ENCODE results near the gene TEAD4.

TEAD4 gene

DNA sequence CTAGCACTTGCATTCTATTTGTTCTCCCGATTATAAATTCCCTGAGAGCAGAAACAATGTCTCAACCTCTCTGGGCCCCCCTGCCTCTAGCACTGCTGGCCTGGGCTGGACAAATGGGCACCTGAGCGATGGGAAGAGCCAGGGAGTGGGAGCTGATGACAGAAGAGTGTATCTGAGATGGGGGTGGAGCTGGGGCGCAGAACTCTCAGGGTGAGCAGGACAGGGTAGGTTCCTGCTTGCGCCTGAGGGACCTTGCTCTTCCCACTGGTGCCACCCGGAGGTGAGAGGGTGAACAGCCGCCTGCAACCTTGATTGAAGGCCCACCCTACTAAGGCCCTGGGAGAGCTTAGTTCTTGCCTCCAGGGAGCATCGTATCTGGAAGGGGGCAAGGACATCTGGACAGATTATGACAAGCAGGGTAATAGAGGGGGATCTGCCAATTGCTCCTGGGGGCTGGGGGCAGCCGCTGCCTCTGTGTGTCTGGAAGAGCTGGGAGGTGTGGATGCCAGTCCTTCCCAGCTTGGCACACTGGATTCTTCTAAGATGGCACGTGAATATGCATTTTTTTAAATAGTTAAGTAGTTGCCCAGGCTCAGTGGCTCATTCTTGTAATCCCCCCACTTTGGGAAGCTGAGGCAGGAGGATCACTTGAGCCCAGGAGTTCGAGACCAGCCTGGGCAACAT is 75.0 kb downstream of the TEAD4 start:
- TF ChIP-seq CTCF (IDR thresholded peaks at IDR 0.05; ENCODE audit: borderline replicate concordance, extremely low read depth, low read length, poor library complexity, severe bottlenecking) = peak; percentile 83
- TF ChIP-seq EZH2 (IDR thresholded peaks at IDR 0.05; ENCODE audit: borderline replicate concordance, low read depth, low read length, severe bottlenecking) = no peak
- Histone ChIP-seq H3K36me3 (ENCODE audit: insufficient read depth, low read length) (no peaks in the 10 kb centered on the region), H3K9me3 (ENCODE audit: insufficient read depth, low read length, severe bottlenecking) (no peaks in the 10 kb centered on the region), H3K4me2 (ENCODE audit: insufficient read depth, low read length) (no peak overlapping the region), H3K27me3 (ENCODE audit: insufficient read depth, low read length, poor library complexity) (peaks cover 9% of the 10 kb centered on the region), H3K4me3 (ENCODE audit: low read depth in 1 of 2, low read length in 2 of 2) (no peak overlapping the region), H3K9ac (ENCODE audit: low read depth, low read length) (no peak overlapping the region), H3K4me1 (ENCODE audit: insufficient read depth, low read length) (no peaks in the 10 kb centered on the region), H3K79me2 (ENCODE audit: insufficient read depth, low read length) (no peaks in the 10 kb centered on the region), H2AFZ (ENCODE audit: low read depth, low read length) (no peak overlapping the region), H4K20me1 (ENCODE audit: insufficient read depth, low read length) (no peaks in the 10 kb centered on the region), H3K27ac (ENCODE audit: low read length) (no peak overlapping the region)
- DNase-seq (peak; percentile 61), ATAC-seq (ENCODE audit: insufficient read depth, low read depth) (peak; percentile 98)

DNA sequence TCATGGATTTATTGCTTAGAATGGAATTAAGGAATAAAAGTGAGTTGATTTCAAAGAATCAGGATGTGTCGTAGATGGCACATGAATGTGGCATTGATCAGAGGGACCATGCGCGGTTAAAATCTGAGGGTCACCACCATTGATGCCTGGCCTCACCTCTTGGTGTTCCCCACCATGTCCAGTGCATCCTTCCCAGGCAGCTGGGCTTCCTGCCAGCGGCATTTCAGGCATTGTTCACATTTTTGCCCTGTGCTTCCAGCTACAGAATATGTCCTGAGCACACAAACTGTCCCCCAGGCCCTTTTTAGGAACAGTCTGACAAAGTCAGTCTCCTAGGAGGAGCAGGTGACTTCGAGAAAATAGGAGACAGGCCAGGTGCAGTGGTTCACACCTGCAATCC is 76.0 kb downstream of the TEAD4 start:
- Histone ChIP-seq H3K36me3 (ENCODE audit: insufficient read depth, low read length) (no peaks in the 10 kb centered on the region), H2AFZ (ENCODE audit: low read depth, low read length) (no peak overlapping the region)
- TF ChIP-seq CTCF (IDR thresholded peaks at IDR 0.05; ENCODE audit: borderline replicate concordance, extremely low read depth, low read length, poor library complexity, severe bottlenecking) (no peak), EZH2 (IDR thresholded peaks at IDR 0.05; ENCODE audit: borderline replicate concordance, low read depth, low read length, severe bottlenecking) (no peak)

GRCh38 chr12:3035815-3036702 is 76.9 kb downstream of the TEAD4 start:
- H3K9me3 ChIP-seq (ENCODE audit: insufficient read depth, low read length, severe bottlenecking) = no peaks in the 10 kb centered on the region
- no peak overlapping the region for H3K27ac ChIP-seq (ENCODE audit: low read length)
- no peak overlapping the region for H3K4me2 ChIP-seq (ENCODE audit: insufficient read depth, low read length)
- H3K79me2 ChIP-seq (ENCODE audit: insufficient read depth, low read length) = no peaks in the 10 kb centered on the region
- H4K20me1 ChIP-seq (ENCODE audit: insufficient read depth, low read length) = peaks cover 7% of the 10 kb centered on the region; the same call in 1 of the 2 replicates
- no peak overlapping the region for H2AFZ ChIP-seq (ENCODE audit: low read depth, low read length)
- DNase-seq (no peak), ATAC-seq (ENCODE audit: insufficient read depth, low read depth) (no peak)
- TF ChIP-seq CTCF (IDR thresholded peaks at IDR 0.05; ENCODE audit: borderline replicate concordance, extremely low read depth, low read length, poor library complexity, severe bottlenecking) = peak; percentile 32
- TF ChIP-seq EZH2 (IDR thresholded peaks at IDR 0.05; ENCODE audit: borderline replicate concordance, low read depth, low read length, severe bottlenecking) = no peak
- no peaks in the 10 kb centered on the region for H3K4me1 ChIP-seq (ENCODE audit: insufficient read depth, low read length)
- no peaks in the 10 kb centered on the region for H3K36me3 ChIP-seq (ENCODE audit: insufficient read depth, low read length)
- H3K27me3 ChIP-seq (ENCODE audit: insufficient read depth, low read length, poor library complexity) = peaks cover 6% of the 10 kb centered on the region
- H3K4me3 ChIP-seq (ENCODE audit: low read depth in 1 of 2, low read length in 2 of 2) = no peak overlapping the region
- H3K9ac ChIP-seq (ENCODE audit: low read depth, low read length) = no peak overlapping the region

More for the DNA sequence above, 76.0 kb downstream of the TEAD4 start:
- Histone ChIP-seq H3K4me1 (ENCODE audit: insufficient read depth, low read length) (no peaks in the 10 kb centered on the region), H3K79me2 (ENCODE audit: insufficient read depth, low read length) (no peaks in the 10 kb centered on the region), H3K9me3 (ENCODE audit: insufficient read depth, low read length, severe bottlenecking) (no peaks in the 10 kb centered on the region), H3K9ac (ENCODE audit: low read depth, low read length) (no peak overlapping the region), H3K4me2 (ENCODE audit: insufficient read depth, low read length) (no peak overlapping the region), H3K27me3 (ENCODE audit: insufficient read depth, low read length, poor library complexity) (peaks cover 9% of the 10 kb centered on the region), H4K20me1 (ENCODE audit: insufficient read depth, low read length) (no peaks in the 10 kb centered on the region), H3K4me3 (ENCODE audit: low read depth in 1 of 2, low read length in 2 of 2) (no peak overlapping the region), H3K27ac (ENCODE audit: low read length) (no peak overlapping the region)
- DNase-seq (no peak), ATAC-seq (ENCODE audit: insufficient read depth, low read depth) (no peak)
